ENCODE results near the gene NBPF1. TPM values are rescaled to one million over a fixed set of nuclear protein-coding genes. Genes with fewer than 3 reads are reported as not detected.
"Not testable (repeated sequence)": the region's sequence is repeated elsewhere in the genome, so short reads cannot be mapped to it uniquely, and the experiment has no call there.

The NBPF1 gene
- 78.0 and 95.8 TPM in 2 replicates for polyA plus RNA-seq
- polyA minus RNA-seq: 188 and 193 TPM in 2 replicates

- Histone ChIP-seq H3K4me3 (ENCODE audit: low read length) (peak within 1 kb of the TSS; percentile 62), H3K9ac (ENCODE audit: low read length) (peak within 1 kb of the TSS; percentile 81), H2AFZ (ENCODE audit: low read depth, low read length) (peak within 1 kb of the TSS; percentile 93), H3F3A (ENCODE audit: insufficient read depth, low read length, poor library complexity, severe bottlenecking) (no peaks in the 10 kb centered on the region), H3K36me3 (ENCODE audit: insufficient read depth, low read length) (peaks cover 1% of the 10 kb centered on the region), H4K20me1 (ENCODE audit: insufficient read depth) (no peaks in the 10 kb centered on the region), H3K9me2 (ENCODE audit: insufficient read depth, low read length) (no peaks in the 10 kb centered on the region), H3K4me2 (ENCODE audit: low read length) (peak within 1 kb of the TSS; percentile 85), H3K27ac (ENCODE audit: low read length) (peak within 1 kb of the TSS; percentile 83), H3K27me3 (ENCODE audit: insufficient read depth, low read depth, low read length) (no peaks in the 10 kb centered on the region), H3K79me2 (replicated peaks; ENCODE audit: insufficient read depth, low read length) (peaks cover 41% of the 10 kb centered on the region), H3K9me3 (ENCODE audit: low read length) (no peaks in the 10 kb centered on the region)
- TF ChIP-seq, protein P1, sequence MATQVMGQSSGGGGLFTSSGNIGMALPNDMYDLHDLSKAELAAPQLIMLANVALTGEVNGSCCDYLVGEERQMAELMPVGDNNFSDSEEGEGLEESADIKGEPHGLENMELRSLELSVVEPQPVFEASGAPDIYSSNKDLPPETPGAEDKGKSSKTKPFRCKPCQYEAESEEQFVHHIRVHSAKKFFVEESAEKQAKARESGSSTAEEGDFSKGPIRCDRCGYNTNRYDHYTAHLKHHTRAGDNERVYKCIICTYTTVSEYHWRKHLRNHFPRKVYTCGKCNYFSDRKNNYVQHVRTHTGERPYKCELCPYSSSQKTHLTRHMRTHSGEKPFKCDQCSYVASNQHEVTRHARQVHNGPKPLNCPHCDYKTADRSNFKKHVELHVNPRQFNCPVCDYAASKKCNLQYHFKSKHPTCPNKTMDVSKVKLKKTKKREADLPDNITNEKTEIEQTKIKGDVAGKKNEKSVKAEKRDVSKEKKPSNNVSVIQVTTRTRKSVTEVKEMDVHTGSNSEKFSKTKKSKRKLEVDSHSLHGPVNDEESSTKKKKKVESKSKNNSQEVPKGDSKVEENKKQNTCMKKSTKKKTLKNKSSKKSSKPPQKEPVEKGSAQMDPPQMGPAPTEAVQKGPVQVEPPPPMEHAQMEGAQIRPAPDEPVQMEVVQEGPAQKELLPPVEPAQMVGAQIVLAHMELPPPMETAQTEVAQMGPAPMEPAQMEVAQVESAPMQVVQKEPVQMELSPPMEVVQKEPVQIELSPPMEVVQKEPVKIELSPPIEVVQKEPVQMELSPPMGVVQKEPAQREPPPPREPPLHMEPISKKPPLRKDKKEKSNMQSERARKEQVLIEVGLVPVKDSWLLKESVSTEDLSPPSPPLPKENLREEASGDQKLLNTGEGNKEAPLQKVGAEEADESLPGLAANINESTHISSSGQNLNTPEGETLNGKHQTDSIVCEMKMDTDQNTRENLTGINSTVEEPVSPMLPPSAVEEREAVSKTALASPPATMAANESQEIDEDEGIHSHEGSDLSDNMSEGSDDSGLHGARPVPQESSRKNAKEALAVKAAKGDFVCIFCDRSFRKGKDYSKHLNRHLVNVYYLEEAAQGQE (IDR thresholded peaks at IDR 0.05; ENCODE audit: borderline replicate concordance): peak; percentile 95
- TF ChIP-seq EZH2 (IDR thresholded peaks at IDR 0.05; ENCODE audit: borderline replicate concordance, insufficient read depth, low read length, poor library complexity, severe bottlenecking) (no peak), SMC3 (conservative IDR thresholded peaks at IDR 0.05; ENCODE audit: poor library complexity) (peak; percentile 76), EP300 (conservative IDR thresholded peaks at IDR 0.05; ENCODE audit: poor library complexity, severe bottlenecking) (peak; percentile 75), TAF1 (IDR thresholded peaks at IDR 0.05; ENCODE audit: low read depth) (peak; percentile 95), MXI1 (conservative IDR thresholded peaks at IDR 0.05; ENCODE audit: poor library complexity, severe bottlenecking) (peak; percentile 94), RAD21 (conservative IDR thresholded peaks at IDR 0.05) (peak; percentile 73), POLR2AphosphoS5 (IDR thresholded peaks at IDR 0.05) (peak; percentile 98)
- TF ChIP-seq, protein P2, sequence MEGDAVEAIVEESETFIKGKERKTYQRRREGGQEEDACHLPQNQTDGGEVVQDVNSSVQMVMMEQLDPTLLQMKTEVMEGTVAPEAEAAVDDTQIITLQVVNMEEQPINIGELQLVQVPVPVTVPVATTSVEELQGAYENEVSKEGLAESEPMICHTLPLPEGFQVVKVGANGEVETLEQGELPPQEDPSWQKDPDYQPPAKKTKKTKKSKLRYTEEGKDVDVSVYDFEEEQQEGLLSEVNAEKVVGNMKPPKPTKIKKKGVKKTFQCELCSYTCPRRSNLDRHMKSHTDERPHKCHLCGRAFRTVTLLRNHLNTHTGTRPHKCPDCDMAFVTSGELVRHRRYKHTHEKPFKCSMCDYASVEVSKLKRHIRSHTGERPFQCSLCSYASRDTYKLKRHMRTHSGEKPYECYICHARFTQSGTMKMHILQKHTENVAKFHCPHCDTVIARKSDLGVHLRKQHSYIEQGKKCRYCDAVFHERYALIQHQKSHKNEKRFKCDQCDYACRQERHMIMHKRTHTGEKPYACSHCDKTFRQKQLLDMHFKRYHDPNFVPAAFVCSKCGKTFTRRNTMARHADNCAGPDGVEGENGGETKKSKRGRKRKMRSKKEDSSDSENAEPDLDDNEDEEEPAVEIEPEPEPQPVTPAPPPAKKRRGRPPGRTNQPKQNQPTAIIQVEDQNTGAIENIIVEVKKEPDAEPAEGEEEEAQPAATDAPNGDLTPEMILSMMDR (IDR thresholded peaks at IDR 0.05; ENCODE audit: poor library complexity, severe bottlenecking): peak; percentile 62
Observed at GRCh38 chr1:16613185-16614147, at the start of gene NBPF1. Gene NBPF1 (minus strand): TSS chr1:16613564.

GRCh38 chr1:16658234-16658633 lies 44.9 kb upstream of the NBPF1 start:
- H3K79me2 ChIP-seq (replicated peaks; ENCODE audit: insufficient read depth, low read length); H3K27me3 ChIP-seq (ENCODE audit: insufficient read depth, low read depth, low read length); H3K4me2 ChIP-seq (ENCODE audit: low read length); H3K9me3 ChIP-seq (ENCODE audit: low read length); H3K27ac ChIP-seq (ENCODE audit: low read length); H2AFZ ChIP-seq (ENCODE audit: low read depth, low read length); H3F3A ChIP-seq (ENCODE audit: insufficient read depth, low read length, poor library complexity, severe bottlenecking); H3K9ac ChIP-seq (ENCODE audit: low read length); H3K36me3 ChIP-seq (ENCODE audit: insufficient read depth, low read length); H4K20me1 ChIP-seq (ENCODE audit: insufficient read depth); H3K9me2 ChIP-seq (ENCODE audit: insufficient read depth, low read length); H3K4me3 ChIP-seq (ENCODE audit: low read length): not testable (repeated sequence)

- H4K20me1 ChIP-seq (ENCODE audit: insufficient read depth); H3K4me2 ChIP-seq (ENCODE audit: low read length); H3K9me2 ChIP-seq (ENCODE audit: insufficient read depth, low read length); H3K79me2 ChIP-seq (replicated peaks; ENCODE audit: insufficient read depth, low read length); H3F3A ChIP-seq (ENCODE audit: insufficient read depth, low read length, poor library complexity, severe bottlenecking); H3K9ac ChIP-seq (ENCODE audit: low read length); H3K4me3 ChIP-seq (ENCODE audit: low read length); H3K36me3 ChIP-seq (ENCODE audit: insufficient read depth, low read length); H3K9me3 ChIP-seq (ENCODE audit: low read length); H2AFZ ChIP-seq (ENCODE audit: low read depth, low read length); H3K27me3 ChIP-seq (ENCODE audit: insufficient read depth, low read depth, low read length); H3K27ac ChIP-seq (ENCODE audit: low read length): not testable (repeated sequence)
Observed at GRCh38 chr1:16656981-16657683, 43.8 kb upstream of the NBPF1 start.

GRCh38 chr1:16656574-16656973 lies 43.2 kb upstream of the NBPF1 start:
- H3K9me2 ChIP-seq (ENCODE audit: insufficient read depth, low read length); H3K4me3 ChIP-seq (ENCODE audit: low read length); H3K36me3 ChIP-seq (ENCODE audit: insufficient read depth, low read length); H3K79me2 ChIP-seq (replicated peaks; ENCODE audit: insufficient read depth, low read length); H3K4me2 ChIP-seq (ENCODE audit: low read length); H3F3A ChIP-seq (ENCODE audit: insufficient read depth, low read length, poor library complexity, severe bottlenecking); H3K27ac ChIP-seq (ENCODE audit: low read length); H3K27me3 ChIP-seq (ENCODE audit: insufficient read depth, low read depth, low read length); H2AFZ ChIP-seq (ENCODE audit: low read depth, low read length); H3K9me3 ChIP-seq (ENCODE audit: low read length); H4K20me1 ChIP-seq (ENCODE audit: insufficient read depth); H3K9ac ChIP-seq (ENCODE audit: low read length): not testable (repeated sequence)

All from neural cell (in vitro differentiated cells).